22Rv1 (cell line): ENCODE results near the gene SCN5A.
A peak's percentile ranks its signal among the peaks of the same experiment; 100 is the strongest.

Source experiments
- H3K27ac ChIP-seq: fragments of 450-650 bp; 2 replicates; pipeline ENCODE4 v1.5.1; 2017
- CTCF ChIP-seq: fragments of 450-650 bp; IDR thresholded peaks from 2 replicates; pipeline ENCODE4 v1.5.1; 2017; ENCODE audit warnings: mild to moderate bottlenecking
- ZFX ChIP-seq: fragments of 450-650 bp; IDR thresholded peaks from 2 replicates; pipeline ENCODE4 v1.6.1; 2017; ENCODE audit warnings: antibody characterized with exemption, borderline replicate concordance

SCN5A gene

GRCh38 chr3:38653685-38654537 is 4.4 kb upstream of the SCN5A start:
- H3K27ac ChIP-seq: no peak overlapping the region
- TF ChIP-seq ZFX (no peak), CTCF (no peak)

GRCh38 chr3:38652934-38653333 is 3.4 kb upstream of the SCN5A start:
- H3K27ac ChIP-seq: no peak overlapping the region
- TF ChIP-seq CTCF: no peak
- no peak for TF ChIP-seq ZFX

- H3K27ac ChIP-seq: no peak overlapping the region
These were observed 1.8 kb upstream of the SCN5A start for GRCh38 chr3:38651153-38651789.

GRCh38 chr3:38650248-38650951 is 913 bp upstream of the SCN5A start:
- no peak overlapping the region for H3K27ac ChIP-seq
- TF ChIP-seq CTCF: no peak
- no peak for TF ChIP-seq ZFX

More at GRCh38 chr3:38651153-38651789, 1.8 kb upstream of the SCN5A start:
- TF ChIP-seq ZFX: no peak
- TF ChIP-seq CTCF: peak; percentile 89

GRCh38 chr3:38648659-38649499 is 608 bp downstream of the SCN5A start:
- TF ChIP-seq CTCF (no peak), ZFX (no peak)
- H3K27ac ChIP-seq: no peak overlapping the region

GRCh38 chr3:38648024-38648658 is 1.3 kb downstream of the SCN5A start:
- TF ChIP-seq ZFX (no peak), CTCF (no peak)
- no peak overlapping the region for H3K27ac ChIP-seq
